Fibroblast of gingiva (primary cell): ENCODE measurements around the gene IFT81.
"Not testable (repeated sequence)": the region's sequence is repeated elsewhere in the genome, so short reads cannot be mapped to it uniquely, and the experiment has no call there.

ENCODE experiments used
- DNase-seq: peaks from one replicate; pipeline ENCODE4 v3.0.0-alpha.2; 2011; ENCODE audit warnings: low read depth

Gene IFT81

DNA sequence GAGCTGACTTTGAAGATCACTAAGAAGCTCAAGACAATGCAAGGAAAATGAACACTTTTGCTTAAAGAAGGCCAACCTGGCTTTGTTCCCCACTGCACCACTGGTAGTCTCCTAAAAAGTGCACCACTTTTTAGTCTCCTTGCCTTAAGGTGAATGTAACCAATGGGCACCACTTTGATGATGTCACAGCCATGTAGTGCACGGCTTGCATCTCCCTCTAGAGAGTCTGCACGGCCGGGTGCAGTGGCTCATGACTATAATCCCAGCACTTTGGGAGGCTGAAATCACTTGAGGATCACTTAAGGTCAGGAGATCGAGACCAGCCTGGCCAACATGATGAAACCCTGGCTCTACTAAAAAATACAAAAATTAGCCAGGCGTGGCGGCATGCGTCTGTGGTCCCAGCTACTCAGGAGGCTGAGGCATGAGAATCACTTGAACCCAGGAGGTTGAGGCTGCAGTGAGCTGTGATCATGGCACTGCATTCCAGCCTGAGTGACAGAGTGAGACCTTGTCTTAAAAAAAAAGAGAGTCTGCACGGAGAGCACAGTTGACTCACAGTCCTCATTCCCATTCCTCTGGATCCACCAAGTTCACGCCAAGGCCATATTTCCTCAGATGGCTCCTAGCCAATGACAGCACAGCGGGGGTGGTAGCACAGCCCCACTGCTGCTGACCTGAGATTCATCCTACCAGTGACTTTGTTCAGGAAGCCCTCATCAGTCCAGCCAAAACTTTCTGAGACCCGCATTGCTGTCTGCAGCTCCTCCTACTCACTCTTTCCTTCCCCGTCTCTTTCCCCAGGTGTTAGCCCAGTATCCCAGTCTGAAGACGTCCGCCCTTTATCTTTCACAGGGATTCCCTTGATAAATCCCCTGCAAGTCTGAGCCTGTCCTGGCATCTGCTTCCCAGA lies 16.5 kb upstream of the IFT81 start:
- DNase-seq: peak; percentile 59

DNA sequence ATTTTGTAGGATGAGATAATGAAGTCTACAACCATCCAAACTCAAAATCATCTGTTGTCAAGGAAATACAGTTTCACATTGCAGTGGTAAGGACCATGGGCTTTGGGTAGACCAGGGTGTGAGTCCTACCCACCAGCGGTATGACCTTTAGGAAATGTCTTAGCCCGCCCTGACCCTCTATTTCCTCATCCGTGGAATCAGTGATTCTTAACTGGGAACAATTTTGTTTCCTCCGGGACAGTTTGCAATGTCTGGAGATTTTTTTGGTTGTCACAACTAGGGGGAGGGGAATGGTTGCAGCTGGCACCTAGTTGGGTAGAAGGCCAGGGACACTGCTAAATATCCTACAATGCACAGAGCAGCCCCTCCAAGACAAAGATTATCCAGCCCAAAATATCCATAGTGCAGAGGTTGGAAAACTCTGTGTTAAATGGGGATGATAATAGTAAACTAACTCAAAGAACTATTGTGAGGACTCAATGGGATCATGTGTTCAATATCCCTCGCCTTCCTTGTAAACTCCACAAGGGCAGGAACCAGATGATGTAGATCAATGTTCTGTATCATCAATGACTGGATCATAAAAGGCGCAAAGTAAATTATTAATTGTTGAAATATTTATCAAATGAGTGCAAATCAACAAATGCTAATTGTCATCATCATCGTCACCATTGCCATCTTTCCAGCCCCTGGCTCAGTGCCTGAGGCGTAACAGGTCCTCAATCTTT lies 15.7 kb upstream of the IFT81 start:
- DNase-seq: no peak

DNA sequence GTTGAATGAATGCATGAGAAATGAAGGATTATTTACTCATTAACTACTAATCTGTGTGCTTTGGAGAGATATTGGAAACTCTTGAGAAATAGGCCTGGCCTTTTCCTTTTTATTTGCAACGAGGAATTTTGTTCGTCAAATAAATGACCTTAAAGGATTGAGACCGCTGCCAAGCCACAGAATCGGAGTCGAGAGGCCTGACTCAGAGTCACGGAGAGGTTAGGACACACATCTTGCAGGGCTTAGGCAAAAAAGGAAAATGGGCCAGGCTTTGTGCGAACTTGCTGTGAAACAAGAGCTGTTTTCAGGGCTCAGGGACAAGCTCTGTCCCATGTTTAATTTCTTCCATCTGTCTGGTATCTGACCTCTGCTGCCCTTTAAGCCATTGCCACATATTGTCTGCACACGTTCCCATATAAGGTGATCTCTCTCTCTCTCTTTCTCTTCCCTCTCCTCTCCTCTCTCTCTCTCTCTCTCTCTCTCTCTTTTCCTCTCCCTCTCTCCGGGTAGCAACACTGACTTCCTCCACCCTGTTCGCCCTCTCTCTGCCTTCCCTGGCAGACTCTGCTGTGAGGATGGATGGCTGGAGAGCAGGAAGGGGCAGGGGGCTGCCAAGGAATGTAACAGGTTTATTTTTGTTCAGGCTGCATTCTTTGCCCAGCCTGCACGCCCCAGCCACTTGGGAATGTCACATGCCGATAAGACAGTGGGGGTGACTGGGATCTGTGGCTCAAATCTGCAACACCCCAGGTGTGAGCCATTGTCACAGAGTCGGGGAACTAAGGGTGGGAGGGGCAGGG lies 14.9 kb upstream of the IFT81 start:
- DNase-seq: peak; percentile 100

DNA sequence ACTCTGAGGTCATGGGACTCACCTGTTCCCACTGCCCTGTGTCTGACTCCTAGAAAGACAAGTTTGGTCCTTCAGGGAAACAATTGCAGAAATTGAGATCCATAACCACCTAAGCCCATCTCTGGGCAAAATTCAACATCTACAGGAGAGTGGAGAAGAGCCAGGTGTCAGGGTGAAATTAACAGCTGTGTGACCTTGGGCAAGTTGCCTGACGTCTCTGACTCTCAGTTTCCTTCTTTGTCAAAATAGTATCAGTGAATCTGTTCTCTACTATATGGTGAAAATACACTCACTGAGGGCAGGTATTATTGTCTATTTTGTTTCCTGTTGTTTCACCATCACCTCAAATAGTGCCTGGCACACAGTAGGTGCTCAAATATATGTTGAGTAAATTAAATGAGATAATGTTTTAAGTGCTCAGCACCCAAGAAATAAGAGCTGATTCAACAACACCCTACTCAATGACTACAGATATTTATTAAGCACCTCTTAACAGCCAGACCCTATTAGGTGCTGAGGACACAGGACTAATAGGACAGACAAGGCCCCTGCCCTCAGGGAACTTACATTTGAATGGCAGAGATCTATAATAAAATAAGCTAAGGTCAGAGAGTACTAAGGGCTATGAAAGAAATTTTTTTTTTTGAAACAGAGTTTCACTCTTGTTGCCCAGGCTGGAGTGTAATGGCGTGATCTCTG lies 14.2 kb upstream of the IFT81 start:
- no peak for DNase-seq

DNA sequence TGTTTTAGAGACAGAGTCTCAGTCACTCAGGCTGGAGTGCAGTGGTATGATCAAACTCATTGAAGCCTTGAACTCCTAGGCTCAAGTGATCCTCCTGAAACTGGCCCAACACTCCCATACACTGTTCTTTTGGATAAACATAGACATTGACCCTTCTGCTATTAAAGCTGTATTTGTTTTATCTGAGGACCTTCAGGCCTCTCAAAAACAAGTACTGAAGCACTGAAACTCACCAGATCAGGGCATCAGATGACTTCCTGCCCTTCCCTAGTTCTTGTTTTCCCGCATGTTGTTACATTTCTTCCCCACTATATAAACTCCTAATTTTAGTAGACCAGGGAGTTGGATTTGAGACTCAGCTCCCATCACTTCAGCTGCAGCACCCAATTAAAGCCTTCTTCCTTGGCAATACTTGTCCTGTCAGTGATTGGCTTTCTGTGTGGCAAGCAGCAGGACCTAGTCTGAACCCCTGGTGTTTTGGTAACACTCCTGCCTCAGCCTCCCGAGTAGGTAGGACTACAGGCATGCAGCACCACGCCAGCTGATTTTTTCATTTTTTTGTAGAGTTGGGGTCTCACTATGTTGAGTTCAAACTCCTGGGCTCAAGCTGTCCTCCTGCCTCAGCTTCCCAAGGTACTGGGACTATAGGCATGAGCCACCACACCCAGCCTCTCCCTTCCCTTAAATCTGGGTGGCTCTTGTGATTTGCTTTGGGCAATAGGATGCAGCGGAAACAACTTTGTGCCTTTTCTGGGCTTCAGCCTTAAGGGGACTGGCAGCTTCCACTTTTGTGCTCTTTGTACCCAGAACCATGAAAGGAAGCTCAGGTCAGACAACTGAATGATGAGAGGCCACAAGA lies 12.5 kb upstream of the IFT81 start:
- DNase-seq: no peak

DNA sequence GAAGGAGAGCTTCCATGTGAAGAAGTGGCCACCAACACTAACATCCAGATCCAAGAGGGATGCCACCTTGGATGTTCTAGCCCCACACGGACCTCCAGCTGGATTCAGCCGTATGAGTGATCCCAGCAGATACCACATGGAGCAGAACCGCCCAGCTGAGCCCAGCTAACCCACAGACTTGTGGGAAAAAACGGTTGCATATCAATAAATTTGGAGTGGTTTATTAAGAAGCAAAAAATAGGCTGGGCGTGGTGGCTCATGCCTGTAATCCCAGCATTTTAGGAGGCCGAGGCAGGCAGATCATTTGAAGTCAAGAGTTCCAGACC lies 11.9 kb upstream of the IFT81 start:
- no peak for DNase-seq

DNA sequence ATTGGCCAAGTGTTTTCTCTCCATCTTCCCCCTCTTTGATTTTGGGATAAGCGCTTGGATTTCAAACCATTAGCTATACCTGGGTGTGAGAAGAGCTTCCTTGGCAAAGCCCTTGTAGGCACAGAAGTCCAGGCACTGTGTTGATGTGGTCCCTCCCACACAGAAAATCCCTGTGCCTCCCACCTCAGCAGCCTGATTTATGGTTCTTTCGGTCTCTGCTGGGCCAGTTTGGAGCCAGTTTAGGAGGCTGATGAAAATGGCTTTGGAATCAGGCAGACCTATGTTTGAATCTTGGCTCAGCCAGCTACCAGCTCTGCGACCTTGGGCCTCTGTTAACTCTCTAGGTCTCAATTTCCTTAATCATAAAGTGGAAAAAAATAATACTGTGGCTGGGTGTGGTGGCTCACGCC lies 9.6 kb upstream of the IFT81 start:
- no peak for DNase-seq

DNA sequence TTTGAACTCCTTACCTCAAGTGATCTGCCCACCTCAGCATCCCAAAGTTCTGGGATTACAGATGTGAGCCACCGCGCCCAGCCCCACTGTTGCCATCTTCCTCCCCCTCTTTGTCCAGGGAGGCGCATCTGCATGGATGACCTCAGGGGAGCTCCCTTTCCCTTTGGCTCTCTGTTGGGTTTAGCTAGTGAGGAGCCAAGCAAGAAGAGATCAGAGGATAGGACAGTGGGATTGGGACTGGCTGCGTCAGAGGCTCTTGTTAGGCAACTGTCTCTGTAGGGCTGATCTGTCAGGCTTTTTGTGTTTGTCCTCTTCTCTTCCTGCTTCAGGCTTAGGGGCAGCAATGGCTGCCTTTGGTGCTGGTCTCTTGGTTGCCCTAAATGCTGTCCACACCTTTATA lies 8.5 kb upstream of the IFT81 start:
- DNase-seq: no peak

DNA sequence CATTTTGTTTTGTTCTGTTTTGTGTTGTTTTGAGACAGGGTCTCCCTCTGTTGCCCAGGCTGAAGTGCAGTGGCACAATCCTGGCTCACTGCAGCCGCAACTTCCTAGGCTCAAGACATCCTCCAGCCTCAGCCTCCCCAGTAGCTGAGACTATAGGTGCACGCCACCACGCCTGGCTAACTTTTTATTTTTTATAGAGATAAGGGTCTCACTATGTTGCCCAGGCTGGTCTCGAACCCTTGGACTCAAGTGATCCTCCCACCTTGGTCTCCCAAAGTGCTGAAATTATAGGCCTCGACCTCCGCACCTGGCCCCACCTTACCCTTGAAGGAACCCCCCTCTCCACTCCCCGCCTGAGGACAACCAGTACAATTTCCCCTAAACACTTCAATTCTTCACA lies 7.5 kb upstream of the IFT81 start:
- DNase-seq: no peak

DNA sequence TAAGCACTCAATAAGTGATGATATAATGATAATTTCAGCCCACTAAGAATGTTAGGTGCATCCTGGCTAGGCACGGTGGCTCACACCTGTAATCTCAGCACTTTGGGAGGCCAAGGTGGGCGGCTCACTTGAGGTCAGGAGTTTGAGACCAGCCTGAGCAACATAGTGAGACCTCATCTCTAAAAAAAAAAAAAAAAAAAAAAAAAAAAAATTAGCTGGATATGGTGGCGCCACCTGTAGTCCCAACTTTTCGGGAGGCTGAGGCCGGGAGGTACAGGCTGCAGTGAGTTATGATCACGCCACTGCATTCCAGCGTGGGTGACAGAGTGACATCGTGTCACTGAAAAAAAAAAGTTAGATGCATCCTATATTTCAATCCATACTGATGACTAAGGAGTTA lies 6.9 kb upstream of the IFT81 start:
- not testable (repeated sequence) for DNase-seq

DNA sequence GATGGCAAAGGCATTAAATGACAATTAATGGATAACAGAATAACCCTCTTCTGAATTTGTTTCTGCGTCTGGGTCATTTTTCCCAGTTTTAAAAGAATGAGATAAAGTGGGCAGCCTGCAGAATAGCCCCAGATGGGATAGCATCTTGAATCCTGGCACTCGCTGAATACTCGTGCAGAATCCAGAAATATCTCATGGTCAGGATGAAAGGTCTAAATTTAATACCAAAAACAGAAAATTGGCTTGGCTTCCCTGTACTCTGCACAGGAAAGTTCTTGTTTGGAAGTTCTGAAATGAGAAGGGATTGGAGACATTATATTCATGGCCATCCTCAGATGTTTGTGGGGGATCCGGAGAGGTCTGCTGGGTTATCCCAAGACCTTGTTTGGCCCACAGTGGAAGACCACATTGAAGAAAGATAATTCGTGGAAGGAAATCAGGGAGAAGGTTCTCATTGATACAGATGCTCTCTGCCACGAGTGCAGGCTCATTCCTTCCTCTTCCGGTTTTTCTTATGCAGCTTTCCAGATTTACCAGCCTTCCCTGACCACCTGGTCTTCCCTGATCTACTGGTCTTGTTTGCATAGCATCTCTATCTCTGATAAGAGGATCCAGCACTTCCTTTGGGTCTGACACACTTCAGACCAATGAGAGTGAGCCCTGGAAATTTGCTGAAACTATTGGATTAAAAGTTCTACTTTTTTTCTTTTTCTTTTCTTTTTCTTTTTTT lies 6.0 kb upstream of the IFT81 start:
- no peak for DNase-seq

DNA sequence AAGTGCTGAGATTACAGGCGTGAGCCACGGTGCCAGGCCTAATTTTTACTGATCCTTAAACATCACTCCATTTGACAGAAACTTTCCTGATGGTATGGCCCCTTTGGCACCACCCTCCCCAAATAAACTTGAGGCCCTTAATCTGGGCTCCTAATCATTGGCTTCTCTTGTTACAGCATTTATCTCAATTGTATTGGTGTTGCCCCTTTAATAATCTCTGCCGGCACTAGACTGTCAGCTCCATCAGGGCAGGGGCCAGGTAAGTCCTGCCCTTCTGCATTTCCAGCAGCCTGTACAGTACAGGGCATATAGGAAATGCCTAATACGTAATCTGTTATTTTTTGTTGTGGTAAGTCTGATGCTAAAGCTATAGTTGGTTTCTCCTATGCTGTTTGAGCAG lies 1.2 kb upstream of the IFT81 start:
- DNase-seq: no peak

DNA sequence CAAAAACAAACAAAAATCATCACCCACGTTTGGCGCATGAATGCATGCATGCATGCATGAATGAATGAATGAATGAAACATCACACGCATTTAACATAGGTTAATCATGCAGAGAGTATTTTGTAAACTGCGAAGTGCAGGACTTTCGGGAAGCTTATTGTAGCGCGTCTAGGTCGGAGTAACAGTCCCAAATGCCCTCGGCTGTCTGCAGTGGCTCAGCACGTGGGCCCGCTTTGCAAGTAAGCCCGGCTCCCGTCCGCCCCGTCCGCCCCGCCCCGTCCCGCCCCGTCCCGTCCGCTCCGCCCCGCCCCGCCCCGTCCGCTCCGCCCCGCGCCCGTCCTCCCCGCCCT lies 263 bp upstream of the IFT81 start:
- DNase-seq: no peak

DNA sequence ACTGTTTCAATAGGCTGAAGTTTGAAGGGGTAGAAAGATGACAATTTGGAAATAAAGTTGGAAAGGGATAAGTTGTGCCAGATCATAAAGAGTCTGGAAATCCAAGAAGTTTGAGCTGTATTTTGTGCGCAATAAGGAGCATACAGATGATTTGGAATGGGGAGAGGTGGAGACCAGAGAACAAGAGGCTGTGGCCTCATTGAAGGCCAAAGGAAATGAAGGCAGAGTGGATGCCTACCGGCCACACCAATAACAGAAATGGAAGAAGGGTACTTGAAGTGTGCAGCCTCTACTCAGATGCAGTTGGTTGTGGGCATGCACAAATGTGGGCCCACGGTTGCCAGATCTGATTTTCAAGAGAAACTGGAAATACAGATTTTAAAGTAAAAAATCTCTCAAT lies 2.4 kb downstream of the IFT81 start:
- DNase-seq: no peak

DNA sequence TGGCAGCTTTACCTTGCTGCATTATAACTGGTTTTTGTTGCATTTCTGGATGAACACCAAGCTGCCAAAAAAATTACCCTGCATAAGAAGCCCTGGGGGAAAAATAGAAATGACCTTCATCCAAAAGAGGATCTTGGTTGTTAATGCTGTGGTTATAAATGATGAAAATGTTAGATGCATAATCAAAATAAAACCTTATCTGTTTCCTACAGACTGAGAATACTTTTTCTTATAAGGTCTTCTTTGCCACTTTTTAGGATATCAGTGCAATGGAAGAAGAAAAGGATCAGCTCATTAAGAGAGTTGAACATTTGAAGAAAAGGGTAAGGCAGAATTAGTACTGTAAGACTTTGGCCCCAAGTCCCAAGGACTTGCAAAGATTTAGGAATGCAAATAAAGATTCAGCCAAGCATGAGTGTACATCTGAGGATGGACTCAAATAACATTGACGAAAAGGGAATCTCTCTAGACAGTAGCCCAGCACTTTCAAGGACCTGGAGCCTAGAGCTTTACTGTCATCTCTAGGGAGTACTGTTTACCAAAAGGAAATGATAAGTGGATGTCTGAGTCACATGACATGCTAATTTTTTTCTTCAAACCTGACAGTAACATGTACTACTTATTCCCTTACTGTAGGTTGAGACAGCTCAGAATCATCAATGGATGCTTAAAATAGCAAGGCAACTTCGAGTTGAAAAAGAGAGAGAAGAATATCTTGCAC lies 10.7 kb downstream of the IFT81 start:
- peak; percentile 79 for DNase-seq

DNA sequence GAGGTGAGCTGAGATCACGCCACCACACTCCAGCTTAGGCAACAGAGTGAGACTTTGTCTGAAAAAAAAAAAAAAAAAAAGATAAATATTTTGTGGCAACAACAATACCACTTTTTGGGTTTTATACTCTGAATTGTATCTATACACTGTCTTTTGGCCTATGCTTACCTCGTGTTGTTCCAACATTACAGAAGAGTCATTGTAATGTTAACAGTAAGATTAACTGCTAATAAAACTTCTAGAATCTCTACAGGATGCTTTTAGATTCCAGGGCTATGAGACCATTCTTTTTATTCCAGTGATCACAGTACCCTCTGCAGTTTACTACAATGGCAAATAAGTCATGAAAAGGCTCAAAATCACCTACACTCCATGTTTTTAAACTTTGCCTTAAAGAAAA lies 11.6 kb downstream of the IFT81 start:
- DNase-seq: no peak

DNA sequence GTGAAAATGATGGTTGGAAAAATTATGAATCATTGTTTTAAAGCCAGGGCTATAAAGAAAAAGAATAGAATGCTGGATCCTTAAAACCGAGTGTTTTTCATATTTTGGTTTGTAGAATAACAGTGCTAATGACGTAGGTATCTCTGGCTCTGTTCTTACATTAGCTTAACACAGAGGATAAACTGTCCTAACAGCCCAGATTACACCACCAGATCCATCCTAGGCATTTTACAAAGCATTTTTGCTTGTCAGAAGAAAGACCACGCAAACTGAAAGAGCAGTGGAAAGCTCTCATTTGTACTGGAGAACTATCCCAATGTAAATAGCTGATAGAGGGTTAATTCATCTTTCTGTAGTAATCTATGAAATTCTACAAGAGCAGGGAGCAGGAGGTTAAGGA lies 13.6 kb downstream of the IFT81 start:
- no peak for DNase-seq

DNA sequence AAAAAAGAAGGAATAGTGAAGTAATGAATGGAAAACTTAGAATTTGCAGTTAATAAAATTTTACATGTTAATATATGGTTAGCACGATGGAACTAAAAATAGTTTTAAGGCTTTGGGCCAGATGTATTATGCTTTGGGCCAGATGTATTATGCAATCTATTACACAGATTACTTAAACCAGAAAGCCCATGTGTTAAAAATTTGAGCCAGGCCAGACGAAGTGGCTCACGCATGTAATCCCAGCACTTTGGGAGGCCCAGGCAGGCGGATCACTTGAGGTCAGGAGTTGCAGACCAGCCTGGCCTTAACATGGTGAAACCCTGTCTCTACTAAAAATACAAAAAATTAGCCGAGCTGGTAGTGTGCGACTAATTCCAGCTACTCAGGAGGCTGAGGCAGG lies 17.2 kb downstream of the IFT81 start:
- peak; percentile 95 for DNase-seq

DNA sequence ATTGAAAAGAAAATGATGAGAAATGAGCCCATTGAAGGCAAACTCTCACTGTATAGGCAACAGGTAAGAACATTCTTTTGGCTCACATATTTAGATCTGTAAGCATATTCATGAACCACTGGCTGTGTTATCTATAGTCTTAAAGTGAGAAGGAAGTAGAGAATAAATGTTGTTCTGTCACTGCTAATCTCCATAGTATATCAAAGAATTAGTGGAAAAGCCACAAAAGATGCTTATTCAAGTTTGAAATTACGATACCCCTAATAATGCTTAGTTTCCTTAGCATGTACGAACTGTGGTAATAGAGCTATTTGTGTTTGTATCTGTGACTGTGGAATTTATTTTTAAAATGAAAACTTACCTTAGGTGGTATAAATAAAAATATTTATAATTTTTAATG lies 22.8 kb downstream of the IFT81 start:
- DNase-seq: no peak

DNA sequence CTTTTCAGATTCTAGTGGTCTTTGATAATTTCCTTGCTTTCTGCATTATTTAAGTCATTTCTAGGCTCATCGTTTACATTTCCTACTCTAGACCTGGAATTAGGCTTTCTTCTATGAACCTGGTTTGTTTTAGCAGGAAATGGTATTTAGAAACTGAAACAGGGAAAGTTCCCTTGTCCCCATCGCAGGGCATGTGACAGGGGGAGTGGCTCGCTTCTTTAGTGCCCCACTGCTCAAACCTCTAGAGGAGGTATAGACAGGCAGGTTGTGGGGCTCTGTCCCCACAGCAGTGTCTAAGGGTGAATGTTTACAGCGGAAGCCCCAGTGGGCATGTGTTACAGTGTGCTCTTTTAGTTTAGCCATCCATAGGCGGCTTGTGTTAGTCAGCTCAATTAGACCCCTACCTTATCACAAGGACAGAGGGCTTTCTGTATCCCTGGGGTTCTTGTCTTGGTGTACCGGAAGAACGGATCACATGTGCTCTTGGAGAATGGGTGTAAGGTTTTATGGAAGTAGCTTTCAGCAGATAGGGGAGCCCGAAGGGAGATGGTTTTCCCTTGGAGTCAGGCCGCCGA lies 25.0 kb downstream of the IFT81 start:
- DNase-seq: no peak
